Measurements from ENCODE around the gene CPD.
A peak's percentile ranks its signal among the peaks of the same experiment; 100 is the strongest.
"Not testable (repeated sequence)": the region's sequence is repeated elsewhere in the genome, so short reads cannot be mapped to it uniquely, and the experiment has no call there.

CPD gene

GRCh38 chr17:30388321-30389179 lies 9.8 kb downstream of the CPD start:
- DNase-seq (ENCODE audit: low read depth in 2 of 2) = no peak

GRCh38 chr17:30389756-30390300 lies 11.1 kb downstream of the CPD start:
- DNase-seq (ENCODE audit: low read depth in 2 of 2) = no peak

GRCh38 chr17:30391534-30391933 lies 12.8 kb downstream of the CPD start:
- no peak for DNase-seq (ENCODE audit: low read depth in 2 of 2)

GRCh38 chr17:30393491-30393890 lies 14.8 kb downstream of the CPD start:
- no peak for DNase-seq (ENCODE audit: low read depth in 2 of 2)

GRCh38 chr17:30393911-30394867 lies 15.5 kb downstream of the CPD start:
- DNase-seq (ENCODE audit: low read depth in 2 of 2) = no peak

GRCh38 chr17:30395398-30396022 lies 16.8 kb downstream of the CPD start:
- DNase-seq (ENCODE audit: low read depth in 2 of 2) = no peak

- no peak for DNase-seq (ENCODE audit: low read depth in 2 of 2)
Measured at GRCh38 chr17:30396129-30396528, 17.4 kb downstream of the CPD start.

DNA sequence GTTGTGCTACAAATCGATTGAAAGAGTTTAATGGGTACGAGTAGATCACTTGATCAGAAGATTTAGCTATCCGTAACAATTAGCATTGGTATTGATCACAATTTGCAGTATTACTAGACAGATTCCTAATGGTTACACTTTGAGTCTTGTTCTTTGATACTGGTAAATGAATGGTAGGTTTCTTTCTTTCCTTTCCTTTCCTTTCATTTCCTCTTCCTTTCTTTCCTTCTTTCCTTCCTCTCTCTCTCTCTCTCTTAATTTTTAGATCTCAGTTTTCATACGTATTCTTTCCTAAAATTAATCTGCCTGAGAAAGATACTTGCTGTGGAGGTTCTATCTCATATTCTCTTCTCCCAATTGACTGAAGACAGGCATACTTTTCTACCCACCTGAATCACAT lies 17.9 kb downstream of the CPD start:
- no peak for DNase-seq (ENCODE audit: low read depth in 2 of 2)

- no peak for DNase-seq (ENCODE audit: low read depth in 2 of 2)
Measured at GRCh38 chr17:30398328-30399041, 19.8 kb downstream of the CPD start.

DNA sequence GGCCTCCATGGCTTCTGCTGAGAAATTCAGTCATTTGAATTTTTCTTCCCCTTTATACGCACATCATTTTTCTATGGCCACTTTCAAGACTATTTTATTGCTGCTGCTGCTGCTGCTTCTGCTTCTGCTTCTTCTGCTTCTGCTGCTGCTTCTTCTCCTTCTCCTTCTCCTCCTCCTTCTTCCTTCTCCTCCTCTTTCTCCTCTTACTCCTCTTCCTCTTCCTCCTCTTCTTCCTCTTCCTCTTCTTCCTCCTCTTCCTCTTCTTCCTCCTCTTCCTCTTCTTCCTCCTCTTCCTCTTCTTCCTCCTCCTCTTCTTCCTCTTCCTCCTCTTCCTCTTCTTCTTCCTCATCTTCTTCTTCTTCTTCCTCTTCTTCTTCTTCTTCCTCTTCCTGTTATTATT lies 22.4 kb downstream of the CPD start:
- DNase-seq (ENCODE audit: low read depth in 2 of 2) = no peak

DNA sequence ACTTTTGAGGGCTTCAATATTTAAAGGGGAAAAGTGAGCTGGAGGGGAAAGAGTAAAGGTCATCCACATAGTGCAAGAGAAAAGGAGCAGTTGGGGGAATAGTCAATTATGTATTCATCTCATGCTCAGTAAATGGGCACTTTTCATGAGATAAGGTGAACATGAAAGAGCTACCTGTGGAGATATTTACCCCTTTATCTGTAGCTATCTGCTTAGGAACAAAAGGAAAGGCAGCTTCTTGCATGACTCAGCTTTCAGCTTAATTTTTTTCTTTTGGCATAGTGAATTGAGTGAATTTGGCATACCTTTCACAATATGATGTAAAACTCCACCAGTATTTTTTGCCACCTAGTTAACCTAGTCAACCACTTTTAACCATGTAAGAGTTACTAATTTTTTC lies 26.4 kb downstream of the CPD start:
- no peak for DNase-seq (ENCODE audit: low read depth in 2 of 2)

GRCh38 chr17:30410627-30411026 lies 31.9 kb downstream of the CPD start:
- DNase-seq (ENCODE audit: low read depth in 2 of 2) = not testable (repeated sequence)

- not testable (repeated sequence) for DNase-seq (ENCODE audit: low read depth in 2 of 2)
Measured at GRCh38 chr17:30412008-30412496, 33.3 kb downstream of the CPD start.

GRCh38 chr17:30413109-30413508 lies 34.4 kb downstream of the CPD start:
- no peak for DNase-seq (ENCODE audit: low read depth in 2 of 2)

- no peak for DNase-seq (ENCODE audit: low read depth in 2 of 2)
Measured at GRCh38 chr17:30414486-30414885, 35.8 kb downstream of the CPD start.

DNA sequence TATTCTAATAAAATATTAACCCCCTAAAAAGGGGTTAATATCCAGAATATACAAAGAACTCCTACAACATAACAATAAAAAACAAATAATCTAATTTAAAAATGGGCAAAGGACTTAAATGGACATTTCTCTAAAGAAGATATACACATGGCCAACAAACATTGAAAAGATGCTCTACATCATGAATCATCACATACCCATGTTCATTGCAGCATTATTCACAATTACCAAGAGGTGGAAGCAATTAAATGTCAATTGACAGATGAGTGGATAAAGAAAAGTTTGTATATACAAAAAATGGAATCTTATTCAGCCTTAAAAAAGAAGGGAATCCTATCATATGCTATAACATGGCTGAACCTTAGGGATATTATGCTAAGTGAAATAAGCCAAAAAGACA lies 36.8 kb downstream of the CPD start:
- peak in 1 of 2 experiments; percentile 8 for DNase-seq (ENCODE audit: low read depth in 2 of 2)

GRCh38 chr17:30418070-30418469 lies 39.3 kb downstream of the CPD start:
- DNase-seq (ENCODE audit: low read depth in 2 of 2) = not testable (repeated sequence)

DNA sequence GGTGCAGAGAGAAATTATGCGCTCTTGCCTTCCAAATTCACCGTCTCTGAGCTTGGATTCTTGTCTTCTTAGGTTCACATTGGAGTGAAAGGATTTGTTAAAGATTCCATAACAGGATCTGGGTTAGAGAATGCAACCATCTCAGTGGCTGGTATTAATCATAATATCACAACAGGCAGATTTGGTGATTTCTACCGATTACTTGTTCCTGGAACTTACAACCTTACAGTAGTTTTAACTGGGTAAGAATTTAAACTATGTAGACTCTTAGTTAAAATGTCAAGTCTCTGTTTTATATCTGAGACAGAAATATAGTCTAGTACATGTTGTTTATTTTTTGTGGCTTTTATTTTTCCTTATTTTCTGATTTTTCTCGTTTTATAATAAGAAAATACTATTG lies 42.9 kb downstream of the CPD start:
- no peak for DNase-seq (ENCODE audit: low read depth in 2 of 2)

GRCh38 chr17:30422171-30422570 lies 43.4 kb downstream of the CPD start:
- no peak for DNase-seq (ENCODE audit: low read depth in 2 of 2)

- DNase-seq (ENCODE audit: low read depth in 2 of 2) = no peak
Measured at GRCh38 chr17:30424471-30424870, 45.7 kb downstream of the CPD start.

- DNase-seq (ENCODE audit: low read depth in 2 of 2) = no peak
Measured at GRCh38 chr17:30426292-30426691, 47.6 kb downstream of the CPD start.

Data from fibroblast of skin of left biceps (primary cell).